ENCODE data around the gene GPC5.

The GPC5 gene

DNA sequence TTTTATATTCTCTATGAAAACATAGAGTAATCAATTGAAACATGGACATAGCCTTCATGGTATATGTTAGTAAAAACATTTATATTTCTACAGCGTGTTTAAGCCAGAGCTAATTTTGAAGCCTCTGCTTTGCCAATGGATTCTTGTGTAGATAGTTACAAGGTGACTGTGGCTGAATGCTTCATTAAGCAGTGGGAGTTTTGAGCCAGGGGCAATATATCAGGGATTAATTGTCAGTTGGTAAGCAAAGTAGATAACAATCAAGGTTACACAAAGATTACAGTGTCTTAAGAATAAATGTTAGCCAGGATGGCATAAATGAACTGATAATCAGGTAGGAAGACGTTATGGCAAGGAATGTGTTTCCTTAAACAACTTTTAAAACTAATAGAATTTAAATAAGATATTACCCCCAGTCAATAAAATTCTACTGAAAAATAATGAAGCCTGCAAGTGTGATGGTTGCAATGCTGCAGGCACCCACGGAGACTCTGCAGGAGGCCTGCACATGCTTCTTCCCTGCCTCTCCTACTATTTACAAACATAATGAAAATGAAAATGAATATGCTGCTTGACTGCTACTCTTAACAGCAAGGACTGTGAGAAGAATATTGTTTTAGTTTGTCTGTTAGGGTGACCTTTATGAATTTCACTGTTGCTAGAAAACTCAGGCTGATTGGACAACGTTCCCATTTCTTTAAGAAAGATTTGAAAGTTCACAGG is 588.5 kb downstream of the GPC5 start:
- Histone ChIP-seq H3K4me3 (IDR thresholded peaks at IDR 0.05; ENCODE audit: insufficient read depth, low read depth, low read length) (no peak overlapping the region), H3K4me1 (ENCODE audit: low read depth, poor library complexity, severe bottlenecking) (no peaks in the 10 kb centered on the region), H4K20me1 (ENCODE audit: insufficient read depth) (no peaks in the 10 kb centered on the region), H3K79me2 (ENCODE audit: insufficient read depth, low read depth) (no peaks in the 10 kb centered on the region), H3K27ac (no peak overlapping the region), H3K9ac (no peak overlapping the region), H2AFZ (ENCODE audit: low read depth) (no peak overlapping the region), H3K36me3 (ENCODE audit: insufficient read depth) (no peaks in the 10 kb centered on the region), H3K27me3 (ENCODE audit: insufficient read depth, low read depth) (no peaks in the 10 kb centered on the region), H3K4me2 (no peak overlapping the region)
- TF ChIP-seq, protein P1, sequence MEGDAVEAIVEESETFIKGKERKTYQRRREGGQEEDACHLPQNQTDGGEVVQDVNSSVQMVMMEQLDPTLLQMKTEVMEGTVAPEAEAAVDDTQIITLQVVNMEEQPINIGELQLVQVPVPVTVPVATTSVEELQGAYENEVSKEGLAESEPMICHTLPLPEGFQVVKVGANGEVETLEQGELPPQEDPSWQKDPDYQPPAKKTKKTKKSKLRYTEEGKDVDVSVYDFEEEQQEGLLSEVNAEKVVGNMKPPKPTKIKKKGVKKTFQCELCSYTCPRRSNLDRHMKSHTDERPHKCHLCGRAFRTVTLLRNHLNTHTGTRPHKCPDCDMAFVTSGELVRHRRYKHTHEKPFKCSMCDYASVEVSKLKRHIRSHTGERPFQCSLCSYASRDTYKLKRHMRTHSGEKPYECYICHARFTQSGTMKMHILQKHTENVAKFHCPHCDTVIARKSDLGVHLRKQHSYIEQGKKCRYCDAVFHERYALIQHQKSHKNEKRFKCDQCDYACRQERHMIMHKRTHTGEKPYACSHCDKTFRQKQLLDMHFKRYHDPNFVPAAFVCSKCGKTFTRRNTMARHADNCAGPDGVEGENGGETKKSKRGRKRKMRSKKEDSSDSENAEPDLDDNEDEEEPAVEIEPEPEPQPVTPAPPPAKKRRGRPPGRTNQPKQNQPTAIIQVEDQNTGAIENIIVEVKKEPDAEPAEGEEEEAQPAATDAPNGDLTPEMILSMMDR (conservative IDR thresholded peaks at IDR 0.05; ENCODE audit: low read depth, low read length), result no peak

DNA sequence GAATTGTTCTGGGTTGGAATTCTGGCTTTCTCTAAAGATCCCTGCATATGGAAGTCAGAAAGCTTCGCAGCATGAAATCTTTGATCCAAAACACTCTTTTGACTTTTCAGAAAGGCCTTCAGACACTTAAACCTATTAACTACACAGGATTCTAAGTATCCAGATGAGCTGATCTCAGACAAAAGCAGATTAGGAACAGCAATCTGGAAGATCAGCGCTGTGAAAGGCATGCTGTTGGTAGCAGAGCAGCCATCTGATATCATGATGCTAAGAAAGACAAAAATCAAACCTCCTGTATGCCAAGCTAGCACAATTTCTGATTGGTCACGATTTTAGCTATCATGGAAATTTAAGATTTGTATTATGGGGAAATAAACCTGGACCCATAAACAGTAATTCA is 589.9 kb downstream of the GPC5 start:
- H2AFZ ChIP-seq (ENCODE audit: low read depth), result no peak overlapping the region
- H3K4me1 ChIP-seq (ENCODE audit: low read depth, poor library complexity, severe bottlenecking), result no peaks in the 10 kb centered on the region
- no peak overlapping the region for H3K4me3 ChIP-seq (IDR thresholded peaks at IDR 0.05; ENCODE audit: insufficient read depth, low read depth, low read length)
- no peaks in the 10 kb centered on the region for H3K79me2 ChIP-seq (ENCODE audit: insufficient read depth, low read depth)
- H4K20me1 ChIP-seq (ENCODE audit: insufficient read depth), result no peaks in the 10 kb centered on the region
- H3K9ac ChIP-seq, result no peak overlapping the region
- no peaks in the 10 kb centered on the region for H3K27me3 ChIP-seq (ENCODE audit: insufficient read depth, low read depth)
- H3K36me3 ChIP-seq (ENCODE audit: insufficient read depth), result no peaks in the 10 kb centered on the region
- TF ChIP-seq, protein P1 (conservative IDR thresholded peaks at IDR 0.05; ENCODE audit: low read depth, low read length), result no peak
- H3K27ac ChIP-seq, result no peak overlapping the region
- H3K4me2 ChIP-seq, result no peak overlapping the region

DNA sequence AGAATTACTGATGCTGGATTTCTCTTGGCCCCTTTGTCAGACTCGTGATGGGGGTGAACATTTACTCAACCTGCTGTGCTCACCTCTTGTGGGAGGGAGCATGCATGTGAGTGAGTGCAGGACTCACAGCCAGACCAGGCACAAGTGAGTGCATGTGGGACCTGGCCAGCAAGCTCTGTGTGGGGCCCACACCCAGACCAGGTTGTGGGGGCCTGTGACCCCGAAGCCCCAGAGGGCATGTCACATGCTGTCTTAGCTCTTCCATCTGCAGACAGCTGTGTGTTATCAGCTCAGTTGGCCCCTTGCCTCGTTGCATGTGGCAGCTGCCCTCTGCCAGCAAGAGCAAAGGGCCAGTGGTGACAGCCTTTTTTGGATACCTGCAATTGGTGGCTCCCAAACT is 614.4 kb downstream of the GPC5 start:
- H3K4me2 ChIP-seq, result no peak overlapping the region

DNA sequence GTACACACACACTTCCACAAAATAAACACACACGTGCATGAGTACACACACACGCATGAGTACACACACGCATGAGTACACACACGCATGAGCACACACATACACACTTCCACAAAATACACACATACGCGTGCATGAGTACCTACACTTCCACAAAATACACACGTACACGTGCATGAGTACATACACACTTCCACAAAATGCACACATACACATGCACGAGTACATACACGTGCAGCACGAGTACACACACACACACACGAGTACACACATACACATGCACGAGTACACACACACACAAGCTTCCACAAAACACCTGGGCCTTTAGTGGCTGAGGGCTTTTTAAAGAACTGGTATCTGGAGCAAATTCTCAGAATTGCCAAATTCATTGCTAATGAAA is 619.3 kb downstream of the GPC5 start:
- Histone ChIP-seq H3K4me1 (ENCODE audit: low read depth, poor library complexity, severe bottlenecking) (no peaks in the 10 kb centered on the region), H2AFZ (ENCODE audit: low read depth) (no peak overlapping the region), H3K27ac (no peak overlapping the region), H3K4me3 (IDR thresholded peaks at IDR 0.05; ENCODE audit: insufficient read depth, low read depth, low read length) (no peak overlapping the region), H3K36me3 (ENCODE audit: insufficient read depth) (no peaks in the 10 kb centered on the region), H3K4me2 (no peak overlapping the region), H3K27me3 (ENCODE audit: insufficient read depth, low read depth) (no peaks in the 10 kb centered on the region), H4K20me1 (ENCODE audit: insufficient read depth) (no peaks in the 10 kb centered on the region), H3K9ac (no peak overlapping the region), H3K79me2 (ENCODE audit: insufficient read depth, low read depth) (no peaks in the 10 kb centered on the region)
- TF ChIP-seq, protein P1 (conservative IDR thresholded peaks at IDR 0.05; ENCODE audit: low read depth, low read length), result no peak

More for the DNA sequence above, 614.4 kb downstream of the GPC5 start:
- no peak overlapping the region for H3K27ac ChIP-seq
- TF ChIP-seq, protein P1 (conservative IDR thresholded peaks at IDR 0.05; ENCODE audit: low read depth, low read length), result no peak
- H3K4me1 ChIP-seq (ENCODE audit: low read depth, poor library complexity, severe bottlenecking), result no peaks in the 10 kb centered on the region
- no peak overlapping the region for H3K4me3 ChIP-seq (IDR thresholded peaks at IDR 0.05; ENCODE audit: insufficient read depth, low read depth, low read length)
- H3K79me2 ChIP-seq (ENCODE audit: insufficient read depth, low read depth), result no peaks in the 10 kb centered on the region
- H3K27me3 ChIP-seq (ENCODE audit: insufficient read depth, low read depth), result no peaks in the 10 kb centered on the region
- H2AFZ ChIP-seq (ENCODE audit: low read depth), result no peak overlapping the region
- H4K20me1 ChIP-seq (ENCODE audit: insufficient read depth), result no peaks in the 10 kb centered on the region
- no peaks in the 10 kb centered on the region for H3K36me3 ChIP-seq (ENCODE audit: insufficient read depth)
- no peak overlapping the region for H3K9ac ChIP-seq
